DMS114 treated with DMSO at 0.1 percent for 48 hours (cell line): ENCODE results near the gene KRT17.

Source experiments
- DNase-seq: peaks from one replicate; lab custom pipeline; 2025; ENCODE audit not compliant: unreplicated experiment; lab: John Stamatoyannopoulos, UW

KRT17 gene

DNA sequence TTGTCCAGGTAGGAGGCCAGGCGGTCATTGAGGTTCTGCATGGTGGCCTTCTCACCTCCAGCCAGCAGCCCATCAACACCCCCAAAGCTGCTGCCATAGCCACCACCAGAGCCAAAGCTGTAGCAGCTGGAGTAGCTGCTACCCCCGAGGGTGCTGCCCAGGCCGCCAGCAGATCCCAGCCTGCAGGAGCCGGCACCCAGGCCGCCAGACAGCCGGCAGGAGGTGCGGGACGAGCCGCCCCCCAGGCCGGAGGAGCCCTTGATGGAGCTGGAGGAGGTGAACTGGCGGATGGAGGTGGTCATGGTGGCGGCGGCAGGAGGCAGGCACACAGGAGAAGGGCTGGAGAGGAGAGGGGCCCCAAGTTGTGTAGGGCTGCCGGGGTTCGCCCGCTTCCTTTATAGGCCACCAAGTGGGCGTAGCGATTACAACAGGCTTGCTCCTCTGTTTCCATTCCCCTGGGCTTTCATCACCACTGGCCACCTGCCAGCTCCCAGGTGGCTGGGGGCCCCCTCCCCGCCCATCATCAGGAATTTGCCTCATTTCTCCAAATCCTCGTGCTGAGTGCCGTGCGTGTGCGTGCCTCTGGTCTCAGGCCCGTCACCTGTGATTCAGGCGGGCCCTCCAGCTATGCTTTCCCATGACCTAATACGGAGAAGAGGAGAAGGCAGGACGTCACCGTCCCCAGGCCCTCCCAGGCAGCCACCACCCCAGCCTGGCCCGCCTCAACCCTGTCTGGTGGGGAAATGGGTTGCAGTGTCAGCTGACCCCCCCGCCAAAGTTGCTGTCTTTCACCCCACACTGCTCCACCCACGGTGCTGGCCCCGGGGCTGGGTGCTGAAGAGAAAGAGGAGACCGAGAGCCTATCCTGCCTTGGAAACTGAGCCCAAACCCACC, at the start of gene KRT17:
Gene KRT17 (minus strand): TSS at position 368 of the 894 bp plus-strand sequence. CDS start 66 bp downstream, at position 302.
- no peak for DNase-seq

DNA sequence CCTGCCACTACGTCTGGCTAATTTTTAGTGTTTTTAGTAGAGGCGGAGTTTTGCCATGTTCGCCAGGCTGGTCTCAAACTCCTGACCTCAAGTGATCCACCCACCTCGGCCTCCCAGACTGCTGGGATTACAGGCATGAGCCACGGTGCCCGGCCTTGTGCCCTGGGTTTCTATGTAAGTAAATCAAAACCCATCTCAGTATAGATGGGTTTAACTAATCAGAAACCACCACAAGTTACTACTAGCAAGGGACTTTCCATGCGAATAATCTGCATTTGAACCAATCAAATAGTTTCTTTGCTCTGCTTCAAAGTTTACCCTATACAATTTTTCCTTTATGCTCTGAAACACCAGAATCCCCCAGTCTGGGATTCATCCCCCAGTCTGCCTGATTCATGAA, 47.8 kb upstream of the KRT17 start:
- no peak for DNase-seq

DNA sequence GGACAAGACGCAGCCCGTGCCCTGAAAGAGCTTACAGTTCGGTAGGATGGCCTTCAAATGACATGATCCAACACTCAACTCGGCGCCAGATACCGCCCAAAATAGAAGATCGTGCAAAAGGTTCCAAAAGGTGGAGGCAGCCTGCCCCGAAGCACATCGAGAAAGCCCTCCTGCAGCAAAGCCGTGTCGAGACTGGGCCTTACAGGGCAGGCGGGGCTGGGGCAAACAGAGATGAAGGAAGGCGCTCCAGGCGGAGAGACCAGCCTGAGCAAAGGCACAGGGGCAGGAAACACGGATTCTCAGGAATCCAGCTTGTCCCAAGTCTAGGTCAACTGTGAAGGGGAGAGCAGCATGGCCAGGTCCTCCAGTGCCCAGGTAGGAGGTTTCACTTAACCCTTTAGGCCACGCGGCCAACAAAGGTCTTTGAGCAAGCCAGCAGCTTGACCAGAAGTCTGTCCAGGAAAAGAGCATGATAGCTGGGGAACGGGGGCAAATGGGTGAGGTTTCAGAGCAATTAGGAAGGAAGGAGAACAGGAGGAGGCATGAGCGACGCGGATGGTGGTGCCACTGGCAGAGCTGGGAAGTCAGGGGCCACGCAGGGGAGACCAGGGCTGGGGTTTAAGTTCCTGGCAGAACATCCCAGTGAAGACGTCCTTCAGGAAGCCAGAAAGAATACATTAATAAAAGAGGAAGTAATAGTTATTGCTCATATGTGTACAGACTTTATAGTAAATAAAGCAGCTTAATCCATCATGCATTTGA, 43.1 kb upstream of the KRT17 start:
- DNase-seq = no peak

DNA sequence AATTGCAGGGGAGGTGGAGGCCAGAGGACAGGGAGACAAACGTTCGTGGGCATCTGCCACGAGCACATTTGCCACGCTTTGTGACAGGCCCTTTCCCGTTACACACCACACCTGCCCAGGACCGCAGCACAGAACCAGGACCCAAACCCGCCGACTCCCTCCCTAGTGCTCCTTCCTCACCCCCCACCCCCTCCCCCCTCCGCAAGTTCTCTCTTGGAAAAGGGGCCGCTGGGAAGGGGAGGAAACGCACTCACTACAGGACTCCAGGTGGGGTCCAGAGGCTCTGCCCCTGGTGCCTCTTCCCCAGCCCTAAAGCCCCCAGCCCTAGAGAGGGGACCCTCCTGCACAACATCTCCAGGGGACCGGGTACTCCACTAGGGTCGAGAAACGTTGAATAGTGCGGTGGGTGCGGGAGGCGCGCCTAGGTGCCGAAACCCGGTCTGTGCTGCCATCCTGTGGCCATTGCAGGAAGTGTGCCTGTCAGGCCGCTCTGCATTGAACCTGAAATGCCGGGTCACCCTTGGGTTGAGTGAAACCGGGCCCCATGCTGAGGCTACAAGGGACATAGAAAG, 42.4 kb upstream of the KRT17 start:
- DNase-seq = peak; percentile 51

DNA sequence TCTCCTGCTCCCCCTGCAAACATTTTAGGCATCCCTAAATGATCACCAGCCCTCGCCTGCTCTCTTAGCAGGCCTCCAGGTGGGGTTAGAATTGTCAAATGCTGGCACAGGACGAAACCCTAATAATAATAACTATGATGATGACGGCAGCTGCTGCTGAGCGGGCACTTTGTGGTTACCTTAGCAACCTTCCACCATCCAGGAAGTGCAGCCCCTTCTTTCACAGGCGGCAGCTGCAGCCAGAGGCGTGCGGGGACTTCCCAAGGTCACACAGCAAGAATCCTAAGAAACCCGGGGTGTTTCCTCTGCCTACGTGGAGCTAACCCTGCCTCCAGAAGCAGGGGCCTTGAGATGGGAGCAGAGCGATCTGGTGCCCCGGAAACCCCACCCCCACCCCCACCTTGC, 41.9 kb upstream of the KRT17 start:
- DNase-seq = no peak

DNA sequence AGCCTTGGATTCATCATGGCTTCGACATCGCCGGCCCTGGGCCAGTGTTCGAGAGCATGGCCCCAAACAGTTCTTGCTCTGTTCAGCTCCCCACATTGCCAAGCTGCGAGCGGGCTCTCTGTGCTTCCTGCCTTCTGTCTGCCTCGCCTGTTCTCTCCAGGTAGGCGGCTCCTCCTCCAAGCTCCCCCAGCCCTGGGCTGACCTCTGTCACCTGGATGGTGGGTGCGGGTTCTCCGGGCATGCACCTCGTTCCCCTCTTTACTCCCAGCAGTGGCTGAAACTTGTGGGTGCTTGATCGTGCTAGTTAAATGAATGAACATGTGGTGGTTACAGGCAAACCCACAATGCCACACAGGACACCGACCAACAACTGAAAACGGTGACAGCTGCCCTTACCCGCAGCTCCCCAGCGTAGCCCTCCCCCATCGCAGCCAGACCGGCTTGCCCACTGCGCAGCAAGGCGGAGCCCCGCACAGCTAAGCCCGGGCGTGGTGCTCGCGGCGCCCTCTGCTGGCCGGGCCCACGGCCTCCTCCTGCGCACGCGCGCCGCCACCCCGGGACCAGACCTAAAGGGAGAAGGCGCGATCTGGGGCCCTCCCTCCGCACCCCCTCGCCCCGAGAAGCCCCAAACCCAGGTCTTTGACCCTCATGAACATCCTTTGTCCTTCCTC, 41.3 kb upstream of the KRT17 start:
- peak; percentile 76 for DNase-seq

DNA sequence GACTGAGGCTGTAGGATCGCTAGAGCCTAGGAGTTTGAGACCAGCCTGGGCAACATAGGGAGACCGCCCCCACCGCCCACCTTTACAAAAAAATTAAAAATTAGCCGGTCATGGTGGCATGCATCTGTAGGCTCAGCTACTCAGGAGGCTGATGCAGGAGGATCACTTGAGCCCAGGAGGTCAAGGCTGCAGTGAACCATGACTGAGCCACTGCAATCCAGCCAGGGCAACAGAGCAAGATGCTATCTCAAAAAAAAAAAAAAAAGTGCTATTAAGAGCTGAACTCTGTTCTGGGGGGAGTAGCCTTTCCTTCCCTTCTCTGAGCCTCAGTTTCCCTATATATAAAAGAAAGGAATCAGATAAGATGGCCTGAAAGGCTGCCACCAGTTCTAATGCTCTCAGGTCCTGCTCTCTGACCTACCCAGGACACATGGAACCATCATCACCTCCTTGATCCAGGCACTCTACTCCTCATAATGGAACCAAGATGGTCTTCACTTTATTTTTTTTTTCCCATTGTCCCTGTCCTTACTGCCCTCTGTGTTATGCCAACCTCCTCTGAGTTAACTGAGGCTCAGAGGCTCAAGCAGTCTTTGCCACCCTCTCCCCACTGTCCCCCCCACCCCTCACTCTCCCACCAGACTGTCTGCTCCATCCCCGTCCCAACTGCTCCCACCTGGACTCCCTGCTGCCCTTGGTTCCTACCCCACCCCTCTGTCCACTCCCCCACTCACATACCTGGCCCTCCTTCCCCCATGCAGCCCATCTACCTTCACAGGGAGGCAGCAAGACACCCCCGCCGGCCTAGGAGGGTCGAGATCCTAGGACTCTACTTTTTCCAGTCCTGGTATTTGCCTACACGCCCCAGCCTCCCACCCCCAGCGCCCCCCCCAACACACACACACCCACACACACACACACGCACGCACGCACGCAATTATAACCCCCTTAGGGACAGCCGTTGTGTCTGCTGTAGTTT, 40.5 kb upstream of the KRT17 start:
- no peak for DNase-seq

DNA sequence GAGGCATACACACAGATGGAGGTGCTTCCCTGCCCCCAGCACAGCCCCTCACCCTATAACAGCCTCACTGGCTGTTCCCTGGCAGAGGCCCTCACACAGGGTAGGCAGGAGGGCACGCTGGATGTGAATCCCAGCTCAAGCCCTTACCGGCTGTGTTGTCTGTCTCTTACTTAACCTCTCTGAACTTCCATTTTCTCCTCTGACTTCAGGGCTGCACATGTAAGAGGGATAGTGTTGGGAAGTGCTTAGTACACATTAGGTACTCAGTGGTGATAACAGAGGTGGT, 39.7 kb upstream of the KRT17 start:
- DNase-seq = no peak

DNA sequence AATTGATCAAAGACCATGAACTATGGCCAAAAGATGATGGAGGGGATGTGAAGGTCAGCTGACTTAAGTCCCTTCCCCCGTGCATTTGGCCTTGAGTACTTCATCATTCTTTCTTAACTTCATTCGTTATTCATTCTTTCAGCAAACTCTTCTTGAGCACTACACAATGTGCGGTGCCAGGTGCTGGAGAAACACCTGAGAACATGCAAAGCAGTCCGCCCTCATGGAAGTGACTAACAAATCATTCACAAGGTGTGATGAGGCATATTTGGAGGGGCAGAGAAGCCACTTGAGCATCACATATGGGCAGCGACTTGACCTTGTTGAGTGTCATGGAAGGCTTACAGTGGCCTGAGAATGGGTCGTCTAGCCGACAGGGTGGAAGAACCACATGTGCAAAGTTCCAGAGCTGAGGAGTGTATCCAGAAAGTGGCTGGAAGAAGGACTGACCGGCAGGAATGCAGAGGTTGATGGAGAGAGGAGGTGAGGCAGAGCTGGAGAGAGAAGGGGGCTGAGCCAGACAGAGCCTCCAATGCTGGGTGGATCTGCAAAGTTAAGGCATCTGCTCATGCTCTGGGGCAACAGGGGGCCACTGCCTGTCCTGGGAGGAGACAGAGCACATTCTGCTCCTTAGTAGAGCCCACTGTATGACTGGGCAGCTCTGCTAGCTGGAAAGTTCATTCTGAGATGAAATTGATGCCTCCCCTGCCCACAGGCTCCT, 39.2 kb upstream of the KRT17 start:
- no peak for DNase-seq

DNA sequence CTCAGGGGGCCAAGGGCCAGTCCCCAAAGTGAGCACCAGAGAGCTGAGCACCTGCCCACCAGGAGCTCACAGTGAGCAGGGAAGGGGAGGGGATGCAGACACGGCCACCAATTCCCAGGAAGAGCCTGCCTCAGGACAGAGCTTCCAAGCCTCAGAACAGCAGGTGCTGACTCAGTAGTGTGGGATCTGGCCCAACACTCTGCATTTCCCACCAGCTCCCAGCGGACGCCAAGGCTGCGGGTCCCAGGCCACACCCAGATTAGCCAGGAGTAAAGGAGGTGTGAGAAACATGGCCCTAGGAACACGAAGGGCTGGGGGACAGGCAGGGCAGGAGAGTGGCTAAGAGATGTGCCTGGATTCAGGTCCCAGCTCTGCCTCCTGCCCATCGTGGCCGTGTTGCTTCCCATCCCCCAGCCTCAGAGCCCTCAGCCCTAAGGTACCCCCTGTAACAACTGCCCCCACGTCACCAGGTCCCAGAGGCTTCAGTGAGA, 35.9 kb upstream of the KRT17 start:
- no peak for DNase-seq

DNA sequence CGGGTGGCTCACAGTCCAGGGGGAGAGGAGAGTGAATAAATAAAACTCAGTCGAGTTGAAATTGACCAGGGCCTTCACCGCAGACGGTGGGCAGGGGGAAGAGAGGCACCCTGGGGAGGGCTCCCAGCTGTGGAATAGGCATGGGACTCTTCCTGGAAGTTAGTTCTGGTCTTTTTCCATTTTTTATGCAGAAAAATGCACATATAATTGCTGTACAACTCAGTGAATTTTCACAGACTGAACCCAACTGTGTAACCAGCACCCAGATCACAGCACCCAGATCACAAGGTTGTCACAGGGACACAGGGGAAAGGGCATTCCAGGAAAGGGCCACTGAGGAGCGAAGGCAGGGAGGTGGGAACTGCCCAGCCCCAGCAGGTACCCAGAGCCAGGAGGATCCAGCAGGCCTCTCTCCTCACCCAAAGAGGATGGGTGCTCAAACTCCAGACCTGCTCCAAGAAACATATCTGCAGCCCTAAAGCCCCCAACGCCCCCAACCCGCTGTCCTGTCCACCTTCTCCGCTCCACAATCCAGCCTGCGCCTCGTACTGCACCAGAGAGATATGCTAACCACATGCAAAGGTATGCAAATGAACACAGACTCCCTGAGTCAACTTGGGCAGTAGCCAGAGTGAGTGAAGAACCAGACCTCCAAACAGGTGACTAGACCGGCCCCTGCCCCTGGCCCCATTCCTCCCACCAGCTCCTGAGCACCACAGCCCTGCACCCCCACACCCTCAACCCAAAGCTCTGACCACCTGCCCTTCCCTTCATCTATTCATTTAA, 35.2 kb upstream of the KRT17 start:
- DNase-seq = no peak

DNA sequence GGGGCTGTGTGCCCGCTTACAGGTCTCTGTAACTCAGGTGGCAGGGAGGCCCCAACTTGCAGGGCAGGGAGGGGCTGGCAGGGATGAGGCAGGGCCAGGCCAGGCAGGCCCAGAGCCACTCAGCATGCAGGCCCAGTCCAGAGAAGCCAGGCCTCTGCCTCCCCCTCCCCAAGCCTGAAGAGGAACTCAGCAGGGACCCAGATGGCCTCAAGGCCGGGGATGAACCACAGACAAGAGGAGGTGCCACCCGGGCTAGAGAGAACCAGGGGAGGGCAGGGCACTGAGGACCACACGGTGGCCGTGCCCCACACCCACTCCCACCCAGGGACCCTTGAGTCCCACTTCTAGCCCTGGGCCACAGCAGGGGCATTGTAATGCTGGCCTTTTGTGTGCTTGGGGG, 34.5 kb upstream of the KRT17 start:
- DNase-seq = no peak

DNA sequence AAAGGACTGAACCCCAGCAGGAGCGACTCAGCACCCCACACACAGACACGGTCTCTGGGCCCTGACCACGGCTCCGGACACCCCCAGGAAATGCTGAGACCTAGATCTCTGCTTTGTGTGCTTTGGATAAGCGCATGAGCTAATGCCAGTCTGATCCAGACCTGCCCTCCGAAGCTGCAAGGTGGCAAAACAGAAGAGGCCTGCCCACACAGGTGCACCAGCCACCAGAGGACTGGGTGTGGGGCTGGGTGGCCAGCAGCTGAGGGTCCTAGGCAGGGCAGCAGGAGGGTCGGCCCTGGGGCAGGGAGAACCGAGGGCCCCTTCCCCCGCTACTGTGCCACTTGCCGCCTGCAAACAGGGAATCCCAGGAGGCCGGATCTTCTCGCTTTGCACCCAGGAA, 33.6 kb upstream of the KRT17 start:
- DNase-seq = no peak

DNA sequence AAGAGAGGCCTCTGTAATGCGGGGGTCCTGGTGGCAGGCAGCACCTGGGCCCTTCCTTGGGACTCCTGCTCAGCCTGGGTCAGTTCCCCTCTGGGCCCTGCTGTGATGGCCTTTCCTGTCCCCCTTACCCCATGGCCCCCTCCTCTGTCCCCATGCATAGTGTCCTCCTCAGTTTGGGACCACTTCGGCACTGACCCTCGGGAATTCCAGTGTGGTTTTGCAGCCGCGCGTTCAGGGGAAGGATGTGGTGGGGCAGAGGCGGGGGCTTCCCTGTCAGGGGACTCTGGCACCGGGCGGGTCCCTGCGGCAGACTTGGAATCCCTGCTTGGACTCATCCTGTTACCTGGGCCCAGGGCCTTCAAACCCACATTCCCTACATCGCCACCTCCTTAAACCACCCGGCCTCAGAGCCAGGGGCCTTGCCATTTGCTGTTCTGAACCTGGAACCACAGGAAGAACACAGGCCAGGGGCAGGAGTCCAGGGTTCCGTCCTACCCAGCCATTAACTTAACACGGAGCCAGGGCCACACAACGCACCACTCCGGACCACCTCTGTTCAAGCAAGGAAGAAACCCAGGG, 32.9 kb upstream of the KRT17 start:
- no peak for DNase-seq

DNA sequence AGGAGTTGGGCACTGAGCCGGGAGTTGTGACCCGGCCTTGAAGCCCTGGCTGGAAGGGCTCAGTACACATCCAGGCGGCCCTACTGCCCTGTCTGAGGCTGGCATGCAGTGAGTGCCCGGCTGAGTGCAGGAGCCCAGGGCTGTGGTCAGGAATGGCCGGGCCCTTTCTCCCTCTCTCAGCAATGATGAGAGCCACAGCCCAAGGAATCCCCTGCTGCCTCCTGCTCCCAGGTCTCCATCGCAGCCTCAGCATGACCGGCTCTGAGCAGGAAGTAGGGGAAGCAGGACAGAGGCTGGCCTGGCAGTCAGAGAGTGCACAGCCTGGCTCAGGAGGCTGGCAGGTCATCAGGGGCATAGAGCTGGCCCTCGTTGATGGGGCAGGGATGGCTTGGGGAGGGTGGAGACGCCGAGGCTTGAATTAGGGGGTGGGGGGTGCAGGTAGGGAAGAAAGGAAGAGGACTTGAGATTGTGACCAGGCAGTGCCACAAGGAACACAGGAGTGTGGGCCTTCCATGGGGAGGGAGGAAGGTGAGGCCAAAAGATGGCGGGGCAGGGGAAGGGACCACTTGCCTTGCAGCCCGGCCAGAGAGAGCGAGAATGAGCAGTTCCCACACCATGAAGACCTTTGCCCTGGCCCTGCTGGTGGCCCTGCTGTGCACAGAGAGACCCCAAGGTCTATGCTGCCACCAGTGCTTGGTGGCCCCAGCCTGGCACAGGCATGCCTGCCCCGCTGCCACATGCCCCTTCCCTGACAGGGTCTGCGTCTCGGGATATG, 32.1 kb upstream of the KRT17 start:
- DNase-seq = no peak

DNA sequence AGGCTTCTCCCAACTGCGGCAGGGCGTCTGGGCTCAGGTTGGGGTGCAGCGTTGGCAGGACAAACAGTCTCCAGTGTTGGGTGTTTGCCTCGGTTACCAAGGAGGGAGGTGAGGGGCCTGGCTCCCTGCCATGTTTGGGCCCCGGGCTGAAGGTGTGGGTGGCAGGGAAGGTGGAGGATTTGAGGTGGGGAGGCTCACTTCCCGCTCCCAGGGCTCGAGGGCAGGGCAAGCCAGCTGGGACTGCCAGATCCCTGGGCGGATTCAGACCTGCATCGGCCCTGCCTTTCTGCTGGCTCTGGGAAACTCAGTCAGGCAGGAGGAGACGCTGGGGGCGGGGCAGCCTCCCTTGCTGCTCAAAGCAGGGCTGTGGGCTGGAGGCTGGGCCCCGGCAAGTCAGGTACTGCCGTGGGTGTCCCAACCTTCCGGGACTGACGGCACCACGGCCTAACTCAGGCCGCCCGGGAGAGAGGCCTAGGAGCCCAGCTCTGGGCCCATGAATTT, 31.3 kb upstream of the KRT17 start:
- DNase-seq = no peak
